ENCODE data around the gene KARS1. TPM values are rescaled to one million over a fixed set of nuclear protein-coding genes. Genes with fewer than 3 reads are reported as not detected.

KARS1 gene
- total RNA-seq, 1 experiment from 2014 or later: 207 TPM

DNA sequence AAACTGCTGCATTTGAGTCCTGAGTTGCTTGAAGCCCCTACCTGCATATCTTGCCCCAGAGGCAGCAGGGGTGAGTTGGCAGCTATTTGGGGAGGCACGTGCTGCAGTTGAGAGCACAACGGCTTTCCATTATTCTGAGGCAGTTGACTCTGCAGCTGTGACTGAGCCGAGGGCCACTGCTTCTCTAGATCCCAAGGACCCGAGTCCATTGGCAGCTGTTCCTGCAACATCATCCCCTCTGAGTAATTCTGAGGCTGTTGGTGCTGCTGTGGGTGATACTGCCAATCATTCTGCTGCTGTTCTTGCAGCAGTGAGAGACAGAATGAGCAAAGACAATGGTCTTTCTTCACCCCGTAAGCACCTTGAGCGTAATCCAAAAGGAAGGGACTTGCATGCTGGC, 12.9 kb upstream of the KARS1 start:
- Mint-ChIP-seq H3K4me1 (ENCODE audit: low read depth, unreplicated experiment) (no peaks in the 10 kb centered on the region), H3K36me3 (ENCODE audit: insufficient read depth, unreplicated experiment) (peaks cover 17% of the 10 kb centered on the region), H3K9me3 (ENCODE audit: low read depth, unreplicated experiment) (no peaks in the 10 kb centered on the region), H3K4me3 (ENCODE audit: low read depth, unreplicated experiment) (no peak overlapping the region), H3K27me3 (ENCODE audit: unreplicated experiment) (no peaks in the 10 kb centered on the region), H3K27ac (ENCODE audit: unreplicated experiment) (no peak overlapping the region)
- intact Hi-C loops (cut with micrococcal nuclease; ENCODE audit: unreplicated experiment): no loop called here
- TF ChIP-seq, protein P1, sequence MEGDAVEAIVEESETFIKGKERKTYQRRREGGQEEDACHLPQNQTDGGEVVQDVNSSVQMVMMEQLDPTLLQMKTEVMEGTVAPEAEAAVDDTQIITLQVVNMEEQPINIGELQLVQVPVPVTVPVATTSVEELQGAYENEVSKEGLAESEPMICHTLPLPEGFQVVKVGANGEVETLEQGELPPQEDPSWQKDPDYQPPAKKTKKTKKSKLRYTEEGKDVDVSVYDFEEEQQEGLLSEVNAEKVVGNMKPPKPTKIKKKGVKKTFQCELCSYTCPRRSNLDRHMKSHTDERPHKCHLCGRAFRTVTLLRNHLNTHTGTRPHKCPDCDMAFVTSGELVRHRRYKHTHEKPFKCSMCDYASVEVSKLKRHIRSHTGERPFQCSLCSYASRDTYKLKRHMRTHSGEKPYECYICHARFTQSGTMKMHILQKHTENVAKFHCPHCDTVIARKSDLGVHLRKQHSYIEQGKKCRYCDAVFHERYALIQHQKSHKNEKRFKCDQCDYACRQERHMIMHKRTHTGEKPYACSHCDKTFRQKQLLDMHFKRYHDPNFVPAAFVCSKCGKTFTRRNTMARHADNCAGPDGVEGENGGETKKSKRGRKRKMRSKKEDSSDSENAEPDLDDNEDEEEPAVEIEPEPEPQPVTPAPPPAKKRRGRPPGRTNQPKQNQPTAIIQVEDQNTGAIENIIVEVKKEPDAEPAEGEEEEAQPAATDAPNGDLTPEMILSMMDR (IDR thresholded peaks at IDR 0.05; ENCODE audit: unreplicated experiment): no peak
- no peak for DNase-seq
- CTCF ChIA-PET: interaction anchor here (0.8 kb wide), 1 partner anchor 9 kb away, joined by 5 read pairs; no protein-coding TSS in a partner anchor
- BruUV-seq (replicated peaks): no TSS peak

GRCh38 chr16:75658175-75658574, 10.7 kb upstream of the KARS1 start:
- no peaks in the 10 kb centered on the region for H3K27me3 Mint-ChIP-seq (ENCODE audit: unreplicated experiment)
- H3K9me3 Mint-ChIP-seq (ENCODE audit: low read depth, unreplicated experiment): no peaks in the 10 kb centered on the region
- H3K36me3 Mint-ChIP-seq (ENCODE audit: insufficient read depth, unreplicated experiment): peaks cover 17% of the 10 kb centered on the region
- DNase-seq: no peak
- H3K4me3 Mint-ChIP-seq (ENCODE audit: low read depth, unreplicated experiment): no peak overlapping the region
- CTCF ChIA-PET: no interaction called here
- intact Hi-C loops (cut with micrococcal nuclease; ENCODE audit: unreplicated experiment): no loop called here
- no peak overlapping the region for H3K27ac Mint-ChIP-seq (ENCODE audit: unreplicated experiment)
- H3K4me1 Mint-ChIP-seq (ENCODE audit: low read depth, unreplicated experiment): peaks cover under 1% of the 10 kb centered on the region
- no TSS peak for BruUV-seq (replicated peaks)
- TF ChIP-seq, protein P1 (IDR thresholded peaks at IDR 0.05; ENCODE audit: unreplicated experiment): no peak

DNA sequence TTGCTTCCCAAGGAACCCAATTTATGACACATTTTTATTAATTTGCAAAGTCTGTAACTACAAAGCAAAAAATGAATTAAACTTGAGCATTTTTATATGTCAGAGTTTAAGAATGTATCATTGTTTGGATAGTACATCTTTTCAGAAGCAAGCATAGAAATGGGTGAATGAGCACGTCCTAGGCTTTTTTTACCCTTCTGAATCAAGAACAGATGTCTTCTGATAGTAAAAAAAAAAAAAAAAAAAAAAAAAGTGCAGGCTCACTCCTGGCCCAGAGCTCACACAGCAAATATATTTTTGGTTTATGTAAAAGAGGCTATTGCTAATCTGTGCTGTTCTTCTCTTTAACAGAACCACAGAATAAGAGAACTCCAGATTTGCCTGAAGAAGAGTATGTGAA, 6.5 kb upstream of the KARS1 start:
- H3K27me3 Mint-ChIP-seq (ENCODE audit: unreplicated experiment): no peaks in the 10 kb centered on the region
- no peak for DNase-seq
- H3K4me1 Mint-ChIP-seq (ENCODE audit: low read depth, unreplicated experiment): peaks cover 31% of the 10 kb centered on the region
- no peak overlapping the region for H3K27ac Mint-ChIP-seq (ENCODE audit: unreplicated experiment)
- intact Hi-C loops (cut with micrococcal nuclease; ENCODE audit: unreplicated experiment): no loop called here
- H3K9me3 Mint-ChIP-seq (ENCODE audit: low read depth, unreplicated experiment): no peaks in the 10 kb centered on the region
- H3K36me3 Mint-ChIP-seq (ENCODE audit: insufficient read depth, unreplicated experiment): peaks cover 28% of the 10 kb centered on the region
- CTCF ChIA-PET: no interaction called here
- BruUV-seq (replicated peaks): no TSS peak
- no peak overlapping the region for H3K4me3 Mint-ChIP-seq (ENCODE audit: low read depth, unreplicated experiment)
- TF ChIP-seq, protein P1 (IDR thresholded peaks at IDR 0.05; ENCODE audit: unreplicated experiment): no peak

- TF ChIP-seq, protein P1 (IDR thresholded peaks at IDR 0.05; ENCODE audit: unreplicated experiment): no peak
- peak; percentile 86 for DNase-seq
- Mint-ChIP-seq H3K27me3 (ENCODE audit: unreplicated experiment) (no peaks in the 10 kb centered on the region), H3K36me3 (ENCODE audit: insufficient read depth, unreplicated experiment) (peaks cover 53% of the 10 kb centered on the region), H3K4me3 (ENCODE audit: low read depth, unreplicated experiment) (peak overlapping the region; percentile 99), H3K27ac (ENCODE audit: unreplicated experiment) (peak overlapping the region; percentile 93), H3K9me3 (ENCODE audit: low read depth, unreplicated experiment) (no peaks in the 10 kb centered on the region), H3K4me1 (ENCODE audit: low read depth, unreplicated experiment) (peaks cover 49% of the 10 kb centered on the region)
- no TSS peak for BruUV-seq (replicated peaks)
- intact Hi-C loops (cut with micrococcal nuclease; ENCODE audit: unreplicated experiment): loop anchor here (10.0 kb wide), 1 partner anchor 1526 kb away; no protein-coding TSS in a partner anchor
- CTCF ChIA-PET: interaction anchor here (1.0 to 1.8 kb wide), 4 partner anchors 25 to 307 kb away, joined by 3 to 5 read pairs (median 4); partner anchors contain the start of gene ADAT1
Observed at GRCh38 chr16:75648265-75649076, 1.0 kb upstream of the KARS1 start.
